Measurements from ENCODE around the gene DDI2.

Gene DDI2

GRCh38 chr1:15702722-15703550 lies 85.7 kb downstream of the DDI2 start:
- DNase-seq (ENCODE audit: low read depth, low spot score) = peak; percentile 35

GRCh38 chr1:15703562-15703961 lies 86.3 kb downstream of the DDI2 start:
- DNase-seq (ENCODE audit: low read depth, low spot score) = peak; percentile 94

- DNase-seq (ENCODE audit: low read depth, low spot score) = no peak
Measured at GRCh38 chr1:15704526-15705183, 87.4 kb downstream of the DDI2 start.

DNA sequence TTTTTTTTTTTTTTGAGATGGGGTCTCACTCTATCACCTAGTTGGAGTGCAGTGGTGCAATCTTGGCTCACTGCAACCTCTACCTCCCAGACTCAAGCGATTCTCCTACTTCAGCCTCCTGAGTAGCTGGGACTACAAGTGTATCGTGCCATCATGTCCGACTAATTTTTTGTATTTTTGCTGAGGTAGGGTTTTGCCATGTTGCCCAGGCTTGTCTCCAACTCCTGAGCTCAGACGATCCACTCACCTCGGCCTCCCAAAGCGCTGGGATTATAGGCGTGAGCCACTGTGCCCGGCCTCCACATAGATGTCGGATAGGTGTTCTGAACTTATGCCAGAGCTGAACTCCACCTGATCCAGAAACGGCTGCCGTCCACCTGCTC lies 87.9 kb downstream of the DDI2 start:
- DNase-seq (ENCODE audit: low read depth, low spot score) = no peak

GRCh38 chr1:15706751-15707150 lies 89.5 kb downstream of the DDI2 start:
- DNase-seq (ENCODE audit: low read depth, low spot score) = no peak

DNA sequence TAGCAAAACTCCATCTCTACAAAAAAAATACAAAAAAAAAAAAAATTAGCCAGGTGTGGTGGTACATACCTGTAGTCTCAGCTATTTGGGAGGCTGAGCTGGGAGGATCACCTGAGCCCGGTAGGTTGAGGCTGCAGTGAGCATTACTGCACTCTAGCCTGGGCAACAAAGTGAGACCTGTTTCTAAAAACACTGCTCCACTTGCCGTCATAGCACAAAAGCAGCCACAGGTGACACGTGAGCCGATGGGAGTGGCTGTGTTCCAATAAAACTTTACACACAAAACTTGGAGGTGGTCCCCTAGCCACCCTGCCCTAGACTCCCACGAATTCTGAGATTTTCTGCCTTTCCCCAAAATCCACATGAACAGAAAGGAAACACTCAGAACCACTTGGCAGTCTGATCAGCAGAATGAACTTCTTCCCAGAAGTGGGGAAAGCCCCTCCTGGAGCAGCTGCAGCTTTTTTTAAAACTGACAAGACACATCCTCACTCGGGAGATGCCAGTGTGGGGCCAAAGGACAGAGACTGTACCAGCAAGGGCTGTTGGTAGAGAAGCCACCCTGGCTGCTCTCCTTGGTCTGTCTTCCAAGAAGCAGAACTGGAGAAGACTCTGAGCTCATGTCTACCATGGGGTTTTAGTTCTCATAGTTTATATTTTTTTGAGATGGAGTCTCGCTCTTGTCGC lies 90.1 kb downstream of the DDI2 start:
- DNase-seq (ENCODE audit: low read depth, low spot score) = no peak

DNA sequence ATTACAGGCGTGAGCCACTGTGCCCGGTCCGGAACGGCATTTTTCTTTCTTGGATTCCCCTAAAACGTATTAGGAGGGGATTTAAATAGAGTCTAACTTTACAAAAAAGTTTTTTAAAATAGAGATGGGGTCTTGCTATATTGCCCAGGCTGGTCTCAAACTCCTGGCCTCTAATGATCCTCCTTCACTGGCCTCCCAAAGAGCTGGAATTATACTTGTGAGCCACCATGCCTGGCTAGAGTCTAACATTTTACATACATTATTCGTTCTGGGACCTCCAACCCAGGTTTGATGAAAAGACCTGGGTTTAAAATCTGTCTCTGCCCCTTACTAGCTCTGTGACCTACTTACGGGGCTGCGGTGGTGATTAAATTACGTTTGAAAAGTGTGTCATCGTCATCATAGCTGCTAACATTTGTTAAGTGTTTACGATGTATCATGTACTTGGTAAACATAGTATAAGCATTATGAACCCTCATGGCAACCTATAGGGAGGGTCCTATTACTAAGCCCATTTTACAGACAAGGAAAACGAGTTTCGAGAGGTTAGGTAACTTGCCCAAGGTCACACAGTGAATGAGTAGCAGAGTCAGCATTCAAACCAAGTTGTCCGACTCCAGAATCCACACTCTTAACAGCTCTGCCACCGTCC lies 91.4 kb downstream of the DDI2 start:
- no peak for DNase-seq (ENCODE audit: low read depth, low spot score)

DNA sequence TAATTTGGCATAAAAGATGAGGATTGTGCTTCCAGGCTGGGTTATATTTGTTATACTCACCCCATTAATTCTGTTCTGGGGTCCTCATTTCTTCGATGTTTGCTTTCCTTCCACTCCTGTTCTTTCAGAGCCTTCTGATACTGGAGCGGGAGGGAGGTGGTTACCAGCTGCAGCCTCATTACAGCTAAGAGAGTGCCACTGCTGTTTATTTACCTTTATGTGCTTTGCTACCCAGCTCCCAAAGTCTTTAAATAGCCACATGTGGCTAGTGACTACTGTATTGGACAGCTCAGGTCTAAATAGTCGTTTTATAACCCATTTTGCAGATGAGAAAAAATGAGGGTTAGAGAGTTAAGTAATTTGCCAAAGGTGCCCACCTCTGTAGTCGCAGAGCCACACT lies 92.0 kb downstream of the DDI2 start:
- no peak for DNase-seq (ENCODE audit: low read depth, low spot score)

DNA sequence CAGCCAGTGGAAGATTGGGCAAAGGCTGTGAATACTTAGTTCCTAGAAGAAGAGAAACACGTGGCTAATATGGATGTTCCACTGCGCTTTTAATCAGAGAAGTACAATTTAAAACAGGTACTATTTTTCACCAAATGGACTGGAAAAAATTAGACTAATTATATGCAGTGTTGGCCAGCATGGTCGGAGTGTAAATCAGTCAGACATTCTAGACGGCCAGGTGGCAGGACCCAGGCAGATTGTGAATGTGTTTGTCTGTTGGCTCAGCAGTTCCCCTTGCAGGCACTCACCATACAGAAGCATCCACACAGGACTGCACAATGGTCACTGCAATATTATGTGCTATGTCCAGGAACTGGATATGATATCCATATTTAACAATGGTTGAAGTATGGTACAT lies 94.9 kb downstream of the DDI2 start:
- no peak for DNase-seq (ENCODE audit: low read depth, low spot score)

GRCh38 chr1:15714406-15715136 lies 97.3 kb downstream of the DDI2 start:
- peak; percentile 70 for DNase-seq (ENCODE audit: low read depth, low spot score)

DNA sequence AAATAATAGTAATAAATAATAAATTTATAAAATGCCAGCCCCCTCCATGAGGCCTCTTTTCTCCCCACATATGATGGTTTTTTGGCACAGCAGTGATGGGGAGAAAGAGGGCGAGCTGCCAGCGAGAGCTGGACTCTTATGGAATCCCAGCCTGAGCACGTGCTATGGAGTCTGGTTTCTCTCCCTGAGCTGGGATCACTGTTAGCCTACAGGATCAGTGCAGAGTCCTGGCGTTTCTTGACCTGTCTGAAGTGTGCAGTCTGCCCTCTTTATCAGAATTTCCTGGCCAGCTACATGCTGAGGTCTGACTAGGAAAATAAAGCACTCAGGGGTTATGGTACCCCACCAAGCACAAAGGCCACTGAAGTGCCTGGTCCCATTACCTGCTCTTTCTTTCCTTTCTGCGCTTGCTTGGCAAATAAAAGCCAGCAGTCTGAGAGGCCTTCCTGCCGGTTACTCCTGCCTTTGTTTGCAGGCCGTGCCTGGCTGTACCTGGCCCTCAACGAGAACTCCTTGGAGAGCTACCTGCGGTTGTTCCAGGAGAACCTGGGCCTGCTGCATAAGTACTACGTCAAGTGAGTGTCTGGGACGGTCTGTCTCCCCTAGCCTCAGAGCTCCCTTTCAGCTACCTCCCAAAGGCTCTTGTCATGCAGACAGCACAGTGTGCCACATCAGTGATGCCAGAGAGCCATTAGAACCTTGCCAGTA lies 100.3 kb downstream of the DDI2 start:
- DNase-seq (ENCODE audit: low read depth, low spot score) = no peak

DNA sequence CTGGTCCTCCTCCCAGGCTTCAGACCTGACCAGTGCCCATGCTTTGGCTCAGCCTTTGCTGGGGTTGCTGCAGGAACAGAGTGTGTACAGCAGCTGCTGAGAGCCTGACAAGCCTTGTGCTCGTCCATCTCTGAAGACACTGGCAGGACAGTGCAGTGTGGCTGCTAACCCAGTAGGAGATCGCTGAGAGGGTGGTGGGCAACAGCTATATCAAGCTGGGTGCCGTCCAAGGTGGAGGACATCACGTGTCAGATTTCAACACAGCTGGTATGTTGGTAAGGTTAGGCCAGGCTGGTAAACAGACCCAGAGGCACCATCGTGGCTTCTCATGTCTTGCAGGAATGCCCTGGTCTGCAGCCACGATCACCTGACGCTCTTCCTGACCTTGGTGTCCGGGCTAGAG lies 100.9 kb downstream of the DDI2 start:
- DNase-seq (ENCODE audit: low read depth, low spot score) = no peak
